Measurements from ENCODE around the gene BCR.

- TF ChIP-seq CTCF (IDR thresholded peaks at IDR 0.05) (no peak), POLR2A (IDR thresholded peaks at IDR 0.05) (no peak)
These were observed 37.1 kb downstream of the BCR start for GRCh38 chr22:23217171-23218052.
